Umbilical cord (tissue), 2 donors: ENCODE measurements around the gene SLC41A2. TPM values are rescaled to one million over a fixed set of nuclear protein-coding genes. Genes with fewer than 3 reads are reported as not detected.

ENCODE experiments used
- DNase-seq: peaks from one replicate; pipeline ENCODE4 v3.0.0-alpha.2; 2015; ENCODE audit warnings: low spot score
- total RNA-seq: library from RNA; depleted of rRNA; stranded (reverse); fragments of >200 nt; gene quantifications from one replicate; pipeline ENCODE4 v1.2.3, GENCODE V29; 2014; ENCODE audit warnings: low replicate concordance; ENCODE audit not compliant: insufficient read depth

SLC41A2 gene
- total RNA-seq, 1 donor from 2014 or later = 17.3 TPM

- no peak for DNase-seq
These were observed 27.4 kb downstream of the SLC41A2 start for GRCh38 chr12:104930388-104931326.

GRCh38 chr12:104929977-104930376 lies 28.1 kb downstream of the SLC41A2 start:
- DNase-seq = no peak

- no peak for DNase-seq
These were observed 28.7 kb downstream of the SLC41A2 start for GRCh38 chr12:104929368-104929767.

- no peak for DNase-seq
These were observed 29.9 kb downstream of the SLC41A2 start for GRCh38 chr12:104928036-104928745.

- no peak for DNase-seq
These were observed 32.6 kb downstream of the SLC41A2 start for GRCh38 chr12:104925501-104925900.

GRCh38 chr12:104921340-104921739 lies 36.8 kb downstream of the SLC41A2 start:
- DNase-seq = no peak

GRCh38 chr12:104911942-104912341 lies 46.1 kb downstream of the SLC41A2 start:
- DNase-seq = no peak

- no peak for DNase-seq
These were observed 47.8 kb downstream of the SLC41A2 start for GRCh38 chr12:104910196-104910840.

- DNase-seq = peak; percentile 14
These were observed 48.3 kb downstream of the SLC41A2 start for GRCh38 chr12:104909761-104910160.

Other genes starting within 250 kb of the SLC41A2 start
- gene NOPCHAP1, start 28.0 kb upstream of the SLC41A2 start, total RNA-seq = 7.7 TPM
- gene ALDH1L2, start 126.2 kb upstream of the SLC41A2 start, total RNA-seq = 20.0 TPM
- 174 TPM for gene WASHC4, start 149.4 kb upstream of the SLC41A2 start, total RNA-seq